ENCODE results near the gene SPRING1. TPM values are rescaled to one million over a fixed set of nuclear protein-coding genes. Genes with fewer than 3 reads are reported as not detected.

The SPRING1 gene
- total RNA-seq, 1 donor from 2014 or later: 40.8 TPM

GRCh38 chr12:116766746-116767145 lies 28.9 kb upstream of the SPRING1 start:
- no peaks in the 10 kb centered on the region for H3K36me3 Mint-ChIP-seq (ENCODE audit: unreplicated experiment)
- no peaks in the 10 kb centered on the region for H3K4me1 Mint-ChIP-seq (ENCODE audit: low read depth, unreplicated experiment)
- H3K9me3 Mint-ChIP-seq (ENCODE audit: unreplicated experiment): no peaks in the 10 kb centered on the region
- TF ChIP-seq CTCF (IDR thresholded peaks at IDR 0.05; ENCODE audit: partially characterized antibody, unreplicated experiment): no peak
- H3K27ac Mint-ChIP-seq (ENCODE audit: unreplicated experiment): no peak overlapping the region
- H3K27me3 Mint-ChIP-seq (ENCODE audit: unreplicated experiment): no peaks in the 10 kb centered on the region
- no peak for DNase-seq
- H3K4me3 Mint-ChIP-seq (ENCODE audit: unreplicated experiment): no peak overlapping the region

GRCh38 chr12:116766285-116766684 lies 28.4 kb upstream of the SPRING1 start:
- Mint-ChIP-seq H3K27ac (ENCODE audit: unreplicated experiment) (no peak overlapping the region), H3K4me1 (ENCODE audit: low read depth, unreplicated experiment) (no peaks in the 10 kb centered on the region), H3K9me3 (ENCODE audit: unreplicated experiment) (no peaks in the 10 kb centered on the region), H3K36me3 (ENCODE audit: unreplicated experiment) (no peaks in the 10 kb centered on the region), H3K4me3 (ENCODE audit: unreplicated experiment) (no peak overlapping the region), H3K27me3 (ENCODE audit: unreplicated experiment) (no peaks in the 10 kb centered on the region)
- TF ChIP-seq CTCF (IDR thresholded peaks at IDR 0.05; ENCODE audit: partially characterized antibody, unreplicated experiment): no peak
- no peak for DNase-seq

GRCh38 chr12:116765271-116765670 lies 27.4 kb upstream of the SPRING1 start:
- H3K27me3 Mint-ChIP-seq (ENCODE audit: unreplicated experiment): peaks cover 2% of the 10 kb centered on the region
- no peak overlapping the region for H3K4me3 Mint-ChIP-seq (ENCODE audit: unreplicated experiment)
- no peak for DNase-seq
- H3K9me3 Mint-ChIP-seq (ENCODE audit: unreplicated experiment): peaks cover 2% of the 10 kb centered on the region
- no peak for TF ChIP-seq CTCF (IDR thresholded peaks at IDR 0.05; ENCODE audit: partially characterized antibody, unreplicated experiment)
- no peaks in the 10 kb centered on the region for H3K4me1 Mint-ChIP-seq (ENCODE audit: low read depth, unreplicated experiment)
- H3K36me3 Mint-ChIP-seq (ENCODE audit: unreplicated experiment): no peaks in the 10 kb centered on the region
- no peak overlapping the region for H3K27ac Mint-ChIP-seq (ENCODE audit: unreplicated experiment)

DNA sequence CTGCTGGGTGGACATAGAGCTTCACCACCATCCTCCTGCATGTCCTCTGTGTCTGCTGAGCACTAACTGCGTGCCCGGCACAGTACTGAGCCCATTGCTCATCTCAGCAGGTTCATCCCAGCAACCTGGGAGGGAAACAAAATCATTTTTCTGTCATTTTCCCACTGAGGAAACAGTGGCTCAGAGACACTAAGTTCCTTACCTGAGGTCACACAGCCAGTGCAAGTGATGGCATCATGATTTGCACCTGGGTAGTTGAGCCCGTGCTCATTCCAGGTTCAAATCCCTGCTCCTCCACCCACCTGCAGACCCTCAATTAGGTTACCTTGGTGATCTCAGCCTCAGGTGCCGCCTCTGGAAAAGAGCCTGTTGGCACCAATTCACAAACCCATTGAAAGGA lies 23.6 kb upstream of the SPRING1 start:
- Mint-ChIP-seq H3K27me3 (ENCODE audit: unreplicated experiment) (peaks cover 4% of the 10 kb centered on the region), H3K9me3 (ENCODE audit: unreplicated experiment) (peaks cover 2% of the 10 kb centered on the region), H3K36me3 (ENCODE audit: unreplicated experiment) (peaks cover 4% of the 10 kb centered on the region), H3K27ac (ENCODE audit: unreplicated experiment) (no peak overlapping the region), H3K4me3 (ENCODE audit: unreplicated experiment) (no peak overlapping the region), H3K4me1 (ENCODE audit: low read depth, unreplicated experiment) (peaks cover 2% of the 10 kb centered on the region)
- no peak for TF ChIP-seq CTCF (IDR thresholded peaks at IDR 0.05; ENCODE audit: partially characterized antibody, unreplicated experiment)
- DNase-seq: no peak

DNA sequence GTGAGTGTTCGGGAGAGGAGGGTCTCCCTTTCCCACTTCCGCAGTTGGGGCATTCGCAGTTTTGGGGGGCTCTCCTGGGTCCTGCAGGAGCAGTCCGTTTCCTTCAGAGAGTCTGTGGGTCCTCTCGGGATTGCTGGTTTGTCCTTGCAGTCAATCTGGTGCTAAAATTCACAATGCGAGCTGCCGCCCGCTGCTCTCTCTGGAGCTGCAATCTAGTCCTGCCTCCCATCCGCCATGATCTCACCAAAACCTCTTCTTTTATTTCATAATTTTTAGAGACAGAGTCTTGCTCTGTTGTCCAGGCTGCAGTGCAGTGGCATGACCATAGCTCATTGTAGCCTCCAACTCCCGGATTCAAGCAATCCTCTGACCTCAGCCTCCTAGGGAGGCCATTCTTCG lies 22.8 kb upstream of the SPRING1 start:
- no peak overlapping the region for H3K27ac Mint-ChIP-seq (ENCODE audit: unreplicated experiment)
- TF ChIP-seq CTCF (IDR thresholded peaks at IDR 0.05; ENCODE audit: partially characterized antibody, unreplicated experiment): no peak

More for the DNA sequence above, 22.8 kb upstream of the SPRING1 start:
- Mint-ChIP-seq H3K4me3 (ENCODE audit: unreplicated experiment) (peak overlapping the region; percentile 59), H3K36me3 (ENCODE audit: unreplicated experiment) (peaks cover 4% of the 10 kb centered on the region), H3K4me1 (ENCODE audit: low read depth, unreplicated experiment) (peaks cover 2% of the 10 kb centered on the region), H3K27me3 (ENCODE audit: unreplicated experiment) (peaks cover 4% of the 10 kb centered on the region), H3K9me3 (ENCODE audit: unreplicated experiment) (peaks cover 2% of the 10 kb centered on the region)
- no peak for DNase-seq

All from glutamatergic neuron (in vitro differentiated cells).